ENCODE data around the gene SIGLEC12. TPM values are rescaled to one million over a fixed set of nuclear protein-coding genes. Genes with fewer than 3 reads are reported as not detected.
"Not testable (repeated sequence)": the region's sequence is repeated elsewhere in the genome, so short reads cannot be mapped to it uniquely, and the experiment has no call there.

The SIGLEC12 gene
- total RNA-seq, 1 donor: under 0.01 TPM

DNA sequence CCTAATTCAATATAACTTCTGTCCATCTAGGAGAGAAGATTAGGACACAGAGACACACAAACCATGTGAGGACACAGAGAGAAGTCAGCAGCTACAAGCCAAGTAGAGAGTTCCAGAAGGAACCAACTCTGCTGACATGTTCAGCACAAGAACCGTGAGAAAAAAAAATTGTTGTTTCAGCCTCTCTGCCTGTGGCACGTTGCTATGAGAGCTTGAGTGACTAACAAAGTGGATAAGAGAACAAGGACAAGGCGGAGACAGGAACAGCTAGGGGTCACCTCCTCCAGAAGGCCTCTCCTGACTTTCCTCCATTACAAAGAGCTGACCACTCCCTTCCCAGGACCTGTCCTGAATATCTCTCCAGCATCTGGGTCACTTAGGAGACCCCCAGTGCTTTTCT, 5.6 kb upstream of the SIGLEC12 start:
- Histone ChIP-seq H3K4me1 (ENCODE audit: insufficient read depth, low read length) (no peaks in the 10 kb centered on the region), H3K9me3 (ENCODE audit: low read depth, low read length) (no peaks in the 10 kb centered on the region), H3K36me3 (ENCODE audit: insufficient read depth, low read length) (no peaks in the 10 kb centered on the region), H3K4me3 (ENCODE audit: insufficient read depth, low read length) (no peak overlapping the region), H3K4me2 (ENCODE audit: insufficient read depth, low read length) (no peak overlapping the region), H2AFZ (ENCODE audit: low read length) (no peak overlapping the region), H4K20me1 (ENCODE audit: insufficient read depth, low read length) (no peaks in the 10 kb centered on the region), H3K27me3 (ENCODE audit: insufficient read depth, low read length) (peaks cover 3% of the 10 kb centered on the region), H3K27ac (ENCODE audit: low read depth, low read length) (no peak overlapping the region), H3K79me2 (ENCODE audit: insufficient read depth, low read length) (no peaks in the 10 kb centered on the region)
- no peak for DNase-seq (ENCODE audit: insufficient read length, low spot score, missing footprints)
- TF ChIP-seq, protein P1, sequence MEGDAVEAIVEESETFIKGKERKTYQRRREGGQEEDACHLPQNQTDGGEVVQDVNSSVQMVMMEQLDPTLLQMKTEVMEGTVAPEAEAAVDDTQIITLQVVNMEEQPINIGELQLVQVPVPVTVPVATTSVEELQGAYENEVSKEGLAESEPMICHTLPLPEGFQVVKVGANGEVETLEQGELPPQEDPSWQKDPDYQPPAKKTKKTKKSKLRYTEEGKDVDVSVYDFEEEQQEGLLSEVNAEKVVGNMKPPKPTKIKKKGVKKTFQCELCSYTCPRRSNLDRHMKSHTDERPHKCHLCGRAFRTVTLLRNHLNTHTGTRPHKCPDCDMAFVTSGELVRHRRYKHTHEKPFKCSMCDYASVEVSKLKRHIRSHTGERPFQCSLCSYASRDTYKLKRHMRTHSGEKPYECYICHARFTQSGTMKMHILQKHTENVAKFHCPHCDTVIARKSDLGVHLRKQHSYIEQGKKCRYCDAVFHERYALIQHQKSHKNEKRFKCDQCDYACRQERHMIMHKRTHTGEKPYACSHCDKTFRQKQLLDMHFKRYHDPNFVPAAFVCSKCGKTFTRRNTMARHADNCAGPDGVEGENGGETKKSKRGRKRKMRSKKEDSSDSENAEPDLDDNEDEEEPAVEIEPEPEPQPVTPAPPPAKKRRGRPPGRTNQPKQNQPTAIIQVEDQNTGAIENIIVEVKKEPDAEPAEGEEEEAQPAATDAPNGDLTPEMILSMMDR (IDR thresholded peaks at IDR 0.05; ENCODE audit: extremely low read depth, low read depth, low read length): no peak

DNA sequence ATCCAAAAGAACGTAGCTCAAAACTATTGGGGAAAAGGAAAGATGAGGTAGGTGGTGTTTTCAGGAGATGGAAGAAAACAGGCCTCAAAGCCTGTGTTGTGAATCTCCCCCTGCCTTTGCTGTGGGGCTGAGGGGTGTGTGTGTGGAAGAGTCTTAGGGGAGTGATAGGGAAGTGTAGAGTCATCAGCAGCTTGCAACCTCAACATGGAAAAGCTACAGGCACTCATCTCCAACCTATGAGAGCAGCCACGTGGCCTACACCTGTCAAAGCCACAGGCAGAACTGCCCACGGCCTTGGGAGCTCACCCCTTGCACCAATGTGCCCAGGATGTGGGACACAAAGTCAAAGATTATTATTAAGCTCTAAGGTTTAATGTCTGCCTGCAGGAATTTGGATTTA, 4.3 kb upstream of the SIGLEC12 start:
- Histone ChIP-seq H3K36me3 (ENCODE audit: insufficient read depth, low read length) (no peaks in the 10 kb centered on the region), H3K4me3 (ENCODE audit: insufficient read depth, low read length) (no peak overlapping the region), H3K27me3 (ENCODE audit: insufficient read depth, low read length) (peaks cover 3% of the 10 kb centered on the region), H4K20me1 (ENCODE audit: insufficient read depth, low read length) (no peaks in the 10 kb centered on the region), H3K4me2 (ENCODE audit: insufficient read depth, low read length) (no peak overlapping the region), H3K79me2 (ENCODE audit: insufficient read depth, low read length) (no peaks in the 10 kb centered on the region), H3K4me1 (ENCODE audit: insufficient read depth, low read length) (no peaks in the 10 kb centered on the region), H3K27ac (ENCODE audit: low read depth, low read length) (no peak overlapping the region), H3K9me3 (ENCODE audit: low read depth, low read length) (no peaks in the 10 kb centered on the region), H2AFZ (ENCODE audit: low read length) (no peak overlapping the region)
- TF ChIP-seq, protein P1 (IDR thresholded peaks at IDR 0.05; ENCODE audit: extremely low read depth, low read depth, low read length): no peak
- peak; percentile 43 for DNase-seq (ENCODE audit: insufficient read length, low spot score, missing footprints)

DNA sequence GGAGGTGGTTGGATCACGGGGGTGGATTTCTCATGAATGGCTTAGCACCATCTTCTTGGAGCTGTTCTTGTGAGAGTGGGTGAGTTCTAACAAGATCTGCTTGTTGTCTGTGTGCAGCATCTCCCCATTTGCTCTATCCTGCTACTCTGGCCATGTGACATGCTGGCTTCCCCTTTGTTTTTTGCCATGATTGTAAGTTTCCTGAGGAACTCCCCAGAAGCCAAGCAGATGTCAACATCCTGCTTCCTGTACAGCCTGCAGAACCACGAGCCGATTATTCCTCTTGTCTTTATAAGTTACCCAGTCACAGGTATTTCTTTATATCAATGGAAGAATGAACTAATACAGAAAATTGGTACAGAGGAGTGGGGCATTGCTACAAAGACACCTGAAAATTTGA, 2.3 kb upstream of the SIGLEC12 start:
- H4K20me1 ChIP-seq (ENCODE audit: insufficient read depth, low read length): no peaks in the 10 kb centered on the region
- H3K27me3 ChIP-seq (ENCODE audit: insufficient read depth, low read length): no peaks in the 10 kb centered on the region
- H3K4me3 ChIP-seq (ENCODE audit: insufficient read depth, low read length): no peak overlapping the region
- no peaks in the 10 kb centered on the region for H3K36me3 ChIP-seq (ENCODE audit: insufficient read depth, low read length)
- TF ChIP-seq, protein P1 (IDR thresholded peaks at IDR 0.05; ENCODE audit: extremely low read depth, low read depth, low read length): no peak
- DNase-seq (ENCODE audit: insufficient read length, low spot score, missing footprints): no peak
- H3K4me1 ChIP-seq (ENCODE audit: insufficient read depth, low read length): no peaks in the 10 kb centered on the region
- H3K79me2 ChIP-seq (ENCODE audit: insufficient read depth, low read length): no peaks in the 10 kb centered on the region
- H3K27ac ChIP-seq (ENCODE audit: low read depth, low read length): no peak overlapping the region
- no peaks in the 10 kb centered on the region for H3K9me3 ChIP-seq (ENCODE audit: low read depth, low read length)
- H3K4me2 ChIP-seq (ENCODE audit: insufficient read depth, low read length): no peak overlapping the region
- H2AFZ ChIP-seq (ENCODE audit: low read length): no peak overlapping the region

DNA sequence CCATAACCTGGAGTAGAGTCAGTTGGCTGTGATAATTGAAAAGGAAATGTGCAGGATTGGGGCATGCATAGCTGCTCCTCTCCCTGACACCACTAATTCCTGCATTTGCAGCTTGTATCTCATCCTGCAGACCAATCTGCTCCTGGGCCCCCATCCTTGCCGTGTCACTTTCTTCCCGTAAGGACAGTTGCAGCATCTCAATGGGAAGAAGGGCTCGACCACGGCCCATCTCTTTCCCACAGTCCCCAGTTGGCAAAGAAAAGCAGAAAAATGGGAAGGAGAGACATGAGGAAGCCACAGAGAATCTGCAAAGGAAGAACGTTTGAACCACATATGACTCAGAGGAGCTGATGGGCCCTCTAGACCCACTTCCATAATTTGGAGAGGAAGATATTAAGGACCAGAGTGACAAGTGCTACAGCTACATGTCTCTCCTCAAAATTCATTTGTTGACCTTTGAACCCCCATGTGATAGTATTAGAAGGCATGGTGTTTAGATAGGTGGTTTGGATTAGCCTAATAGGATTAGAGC, 1.8 kb upstream of the SIGLEC12 start:
- H3K36me3 ChIP-seq (ENCODE audit: insufficient read depth, low read length): no peaks in the 10 kb centered on the region
- H2AFZ ChIP-seq (ENCODE audit: low read length): no peak overlapping the region
- no peak overlapping the region for H3K4me2 ChIP-seq (ENCODE audit: insufficient read depth, low read length)
- H3K9me3 ChIP-seq (ENCODE audit: low read depth, low read length): no peaks in the 10 kb centered on the region
- no peaks in the 10 kb centered on the region for H3K4me1 ChIP-seq (ENCODE audit: insufficient read depth, low read length)
- H3K27ac ChIP-seq (ENCODE audit: low read depth, low read length): no peak overlapping the region
- no peak overlapping the region for H3K4me3 ChIP-seq (ENCODE audit: insufficient read depth, low read length)
- no peaks in the 10 kb centered on the region for H3K27me3 ChIP-seq (ENCODE audit: insufficient read depth, low read length)
- H4K20me1 ChIP-seq (ENCODE audit: insufficient read depth, low read length): no peaks in the 10 kb centered on the region
- no peaks in the 10 kb centered on the region for H3K79me2 ChIP-seq (ENCODE audit: insufficient read depth, low read length)
- TF ChIP-seq, protein P1 (IDR thresholded peaks at IDR 0.05; ENCODE audit: extremely low read depth, low read depth, low read length): no peak
- peak; percentile 34 for DNase-seq (ENCODE audit: insufficient read length, low spot score, missing footprints)

DNA sequence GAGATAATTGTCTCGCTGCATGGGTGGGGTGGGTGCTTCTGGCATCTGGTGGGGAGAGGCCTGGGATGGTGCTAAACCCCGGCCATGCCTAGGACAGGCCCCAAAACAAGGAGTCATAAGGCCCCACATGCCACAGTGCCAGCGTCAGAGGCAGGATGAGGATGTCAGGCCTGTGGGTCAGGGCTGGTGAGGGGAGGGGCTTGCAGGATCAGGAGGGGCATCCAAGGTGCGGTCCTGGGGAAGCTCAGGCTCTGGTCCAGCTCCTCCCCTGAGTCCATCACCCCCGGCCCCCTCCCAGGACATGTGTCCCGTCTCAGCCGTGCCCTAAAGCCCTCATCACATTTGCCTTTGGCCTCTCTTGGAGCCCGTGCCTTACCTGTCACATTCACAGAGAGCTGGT, 669 bp downstream of the SIGLEC12 start:
- not testable (repeated sequence) for H3K27me3 ChIP-seq (ENCODE audit: insufficient read depth, low read length); H3K79me2 ChIP-seq (ENCODE audit: insufficient read depth, low read length); H3K27ac ChIP-seq (ENCODE audit: low read depth, low read length); H3K9me3 ChIP-seq (ENCODE audit: low read depth, low read length); H4K20me1 ChIP-seq (ENCODE audit: insufficient read depth, low read length); H3K4me2 ChIP-seq (ENCODE audit: insufficient read depth, low read length); DNase-seq (ENCODE audit: insufficient read length, low spot score, missing footprints); H3K4me3 ChIP-seq (ENCODE audit: insufficient read depth, low read length); H3K36me3 ChIP-seq (ENCODE audit: insufficient read depth, low read length); H3K4me1 ChIP-seq (ENCODE audit: insufficient read depth, low read length); H2AFZ ChIP-seq (ENCODE audit: low read length)
